ENCODE measurements around the gene CACUL1.
A peak's percentile ranks its signal among the peaks of the same experiment; 100 is the strongest.
"Not testable (repeated sequence)": the region's sequence is repeated elsewhere in the genome, so short reads cannot be mapped to it uniquely, and the experiment has no call there.

Gene CACUL1

GRCh38 chr10:118754556-118755423 is at the start of gene CACUL1:
Gene CACUL1 (minus strand): TSS chr10:118754970. CDS start chr10:118754762, 208 bp downstream.
- DNase-seq (ENCODE audit: low read depth) = peak; percentile 93

- no peak for DNase-seq (ENCODE audit: low read depth)
These were observed 49.5 kb upstream of the CACUL1 start for GRCh38 chr10:118804262-118804773.

GRCh38 chr10:118802126-118802793 is 47.5 kb upstream of the CACUL1 start:
- DNase-seq (ENCODE audit: low read depth) = no peak

- no peak for DNase-seq (ENCODE audit: low read depth)
These were observed 46.1 kb upstream of the CACUL1 start for GRCh38 chr10:118800920-118801319.

GRCh38 chr10:118799777-118800176 is 45.0 kb upstream of the CACUL1 start:
- no peak for DNase-seq (ENCODE audit: low read depth)

- DNase-seq (ENCODE audit: low read depth) = no peak
These were observed 43.5 kb upstream of the CACUL1 start for GRCh38 chr10:118798231-118798662.

- not testable (repeated sequence) for DNase-seq (ENCODE audit: low read depth)
These were observed 40.2 kb upstream of the CACUL1 start for GRCh38 chr10:118794971-118795370.

- no peak for DNase-seq (ENCODE audit: low read depth)
These were observed 38.8 kb upstream of the CACUL1 start for GRCh38 chr10:118793545-118793944.

- no peak for DNase-seq (ENCODE audit: low read depth)
These were observed 37.8 kb upstream of the CACUL1 start for GRCh38 chr10:118792526-118792925.

- DNase-seq (ENCODE audit: low read depth) = no peak
These were observed 35.3 kb upstream of the CACUL1 start for GRCh38 chr10:118790058-118790457.

- no peak for DNase-seq (ENCODE audit: low read depth)
These were observed 30.8 kb upstream of the CACUL1 start for GRCh38 chr10:118785551-118785950.

GRCh38 chr10:118783776-118784545 is 29.2 kb upstream of the CACUL1 start:
- no peak for DNase-seq (ENCODE audit: low read depth)

GRCh38 chr10:118782916-118783465 is 28.2 kb upstream of the CACUL1 start:
- DNase-seq (ENCODE audit: low read depth) = not testable (repeated sequence)

GRCh38 chr10:118781541-118781940 is 26.8 kb upstream of the CACUL1 start:
- DNase-seq (ENCODE audit: low read depth) = no peak

- no peak for DNase-seq (ENCODE audit: low read depth)
These were observed 24.0 kb upstream of the CACUL1 start for GRCh38 chr10:118778727-118779126.

GRCh38 chr10:118776960-118777359 is 22.2 kb upstream of the CACUL1 start:
- DNase-seq (ENCODE audit: low read depth) = no peak

- no peak for DNase-seq (ENCODE audit: low read depth)
These were observed 21.3 kb upstream of the CACUL1 start for GRCh38 chr10:118776033-118776432.

- no peak for DNase-seq (ENCODE audit: low read depth)
These were observed 20.7 kb upstream of the CACUL1 start for GRCh38 chr10:118775478-118775877.

GRCh38 chr10:118773041-118773440 is 18.3 kb upstream of the CACUL1 start:
- no peak for DNase-seq (ENCODE audit: low read depth)

- DNase-seq (ENCODE audit: low read depth) = no peak
These were observed 17.2 kb upstream of the CACUL1 start for GRCh38 chr10:118771976-118772375.

GRCh38 chr10:118769898-118770600 is 15.3 kb upstream of the CACUL1 start:
- DNase-seq (ENCODE audit: low read depth) = no peak

Data from stimulated activated CD8-positive, alpha-beta memory T cell treated with anti-CD3 and anti-CD28 coated beads, Interleukin-15, amount 100 ng/mL, for 24 hours (primary cell).